ENCODE measurements around the gene STRA8.

Gene STRA8

GRCh38 chr7:135233570-135233969 lies at the start of gene STRA8:
STRA8 (plus strand) TSS chr7:135233838; CDS start chr7:135240525, 6,687 bp downstream.
- Histone ChIP-seq H3K79me2 (no peaks in the 10 kb centered on the region), H3K9me3 (ENCODE audit: control insufficient read depth, low read length) (no peaks in the 10 kb centered on the region), H3K4me3 (ENCODE audit: low read depth, low read length) (no peak within 1 kb of the TSS), H3K36me3 (ENCODE audit: control insufficient read depth, insufficient read depth, low read length) (no peaks in the 10 kb centered on the region), H3K27me3 (ENCODE audit: control insufficient read depth, insufficient read depth, low read length) (no peaks in the 10 kb centered on the region), H3K4me1 (no peaks in the 10 kb centered on the region), H3K4me2 (ENCODE audit: low read length) (no peak within 1 kb of the TSS), H3K27ac (no peak within 1 kb of the TSS), H3K9ac (no peak within 1 kb of the TSS), H2AFZ (no peak within 1 kb of the TSS)
- TF ChIP-seq CTCF (IDR thresholded peaks at IDR 0.05), result no peak

- Histone ChIP-seq H3K4me3 (ENCODE audit: low read depth, low read length) (no peak overlapping the region), H3K4me2 (ENCODE audit: low read length) (no peak overlapping the region), H3K4me1 (no peaks in the 10 kb centered on the region), H3K27ac (no peak overlapping the region), H2AFZ (no peak overlapping the region), H3K9me3 (ENCODE audit: control insufficient read depth, low read length) (no peaks in the 10 kb centered on the region), H3K27me3 (ENCODE audit: control insufficient read depth, insufficient read depth, low read length) (no peaks in the 10 kb centered on the region), H3K9ac (no peak overlapping the region), H3K36me3 (ENCODE audit: control insufficient read depth, insufficient read depth, low read length) (no peaks in the 10 kb centered on the region), H3K79me2 (no peaks in the 10 kb centered on the region)
- no peak for TF ChIP-seq CTCF (IDR thresholded peaks at IDR 0.05)
Measured at GRCh38 chr7:135184254-135184841, 49.3 kb upstream of the STRA8 start.

- Histone ChIP-seq H3K4me2 (ENCODE audit: low read length) (no peak overlapping the region), H3K9ac (no peak overlapping the region), H2AFZ (no peak overlapping the region), H3K36me3 (ENCODE audit: control insufficient read depth, insufficient read depth, low read length) (no peaks in the 10 kb centered on the region), H3K9me3 (ENCODE audit: control insufficient read depth, low read length) (no peaks in the 10 kb centered on the region), H3K4me3 (ENCODE audit: low read depth, low read length) (no peak overlapping the region), H3K27me3 (ENCODE audit: control insufficient read depth, insufficient read depth, low read length) (no peaks in the 10 kb centered on the region), H3K27ac (no peak overlapping the region), H3K79me2 (no peaks in the 10 kb centered on the region), H3K4me1 (no peaks in the 10 kb centered on the region)
- TF ChIP-seq CTCF (IDR thresholded peaks at IDR 0.05), result no peak
Measured at GRCh38 chr7:135185471-135186260, 48.0 kb upstream of the STRA8 start.

- no peaks in the 10 kb centered on the region for H3K36me3 ChIP-seq (ENCODE audit: control insufficient read depth, insufficient read depth, low read length)
- H3K27ac ChIP-seq, result no peak overlapping the region
- H3K27me3 ChIP-seq (ENCODE audit: control insufficient read depth, insufficient read depth, low read length), result no peaks in the 10 kb centered on the region
- H3K4me1 ChIP-seq, result no peaks in the 10 kb centered on the region
- H3K9me3 ChIP-seq (ENCODE audit: control insufficient read depth, low read length), result no peaks in the 10 kb centered on the region
- no peak overlapping the region for H3K4me2 ChIP-seq (ENCODE audit: low read length)
- no peak for TF ChIP-seq CTCF (IDR thresholded peaks at IDR 0.05)
- H3K79me2 ChIP-seq, result no peaks in the 10 kb centered on the region
- H2AFZ ChIP-seq, result no peak overlapping the region
- no peak overlapping the region for H3K4me3 ChIP-seq (ENCODE audit: low read depth, low read length)
- no peak overlapping the region for H3K9ac ChIP-seq
Measured at GRCh38 chr7:135186261-135186540, 47.4 kb upstream of the STRA8 start.

- H3K9ac ChIP-seq, result no peak overlapping the region
- TF ChIP-seq CTCF (IDR thresholded peaks at IDR 0.05), result no peak
- no peak overlapping the region for H3K4me3 ChIP-seq (ENCODE audit: low read depth, low read length)
- H3K27ac ChIP-seq, result no peak overlapping the region
- H2AFZ ChIP-seq, result no peak overlapping the region
- no peaks in the 10 kb centered on the region for H3K27me3 ChIP-seq (ENCODE audit: control insufficient read depth, insufficient read depth, low read length)
- H3K36me3 ChIP-seq (ENCODE audit: control insufficient read depth, insufficient read depth, low read length), result no peaks in the 10 kb centered on the region
- H3K9me3 ChIP-seq (ENCODE audit: control insufficient read depth, low read length), result no peaks in the 10 kb centered on the region
- no peaks in the 10 kb centered on the region for H3K79me2 ChIP-seq
- H3K4me1 ChIP-seq, result no peaks in the 10 kb centered on the region
- H3K4me2 ChIP-seq (ENCODE audit: low read length), result no peak overlapping the region
Measured at GRCh38 chr7:135186841-135187253, 46.8 kb upstream of the STRA8 start.

All from parathyroid adenoma (tissue), 2 donors.